Thyroid gland (tissue), 4 donors: ENCODE results near the gene ALDH3B2.

ENCODE experiments used
- CTCF ChIP-seq, 6 experiments: fragments of 200-600 bp in 3 of 6; fragments of 450-650 bp in 3 of 6; sonication (generic) in 3 of 6; IDR thresholded peaks; one replicate each; pipeline ENCODE4 v1.5.1; 2016 to 2019; ENCODE audit warnings: antibody characterized with exemption in 6 of 6, mild to moderate bottlenecking in 2 of 6, inconsistent platforms in 1 of 6, moderate library complexity in 1 of 6
- POLR2A ChIP-seq, 2 donors: fragments of 450-650 bp; IDR thresholded peaks; one replicate each; pipeline ENCODE4 v1.6.1; 2017; ENCODE audit warnings: antibody characterized with exemption in 2 of 2, mild to moderate bottlenecking in 2 of 2, moderate library complexity in 1 of 2

DNA sequence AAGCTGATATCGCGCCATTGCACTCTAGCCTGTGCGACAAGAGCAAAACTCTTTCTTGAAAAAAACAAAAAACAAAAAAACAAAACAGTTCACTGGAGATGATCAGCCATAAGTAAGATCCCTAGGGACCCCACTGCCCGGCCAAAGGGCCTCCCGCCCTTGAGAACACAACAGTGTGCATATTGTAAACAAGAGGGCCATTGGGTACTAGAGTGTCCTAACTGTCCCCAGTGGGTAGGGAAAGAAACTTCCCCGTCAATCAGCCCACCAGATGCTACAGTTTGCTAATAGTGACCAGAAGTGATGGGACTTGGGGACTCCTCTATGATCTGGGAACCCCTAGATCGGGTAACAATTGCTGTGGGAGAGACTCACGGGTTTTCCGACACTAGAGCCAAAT, 20.2 kb downstream of the ALDH3B2 start:
- TF ChIP-seq CTCF (IDR thresholded peaks at IDR 0.05) (no peak), POLR2A (IDR thresholded peaks at IDR 0.05) (no peak)
